H1 (cell line): ENCODE measurements around the gene ACACB. TPM values are rescaled to one million over a fixed set of nuclear protein-coding genes. Genes with fewer than 3 reads are reported as not detected.

Experiments
- CTCF ChIA-PET: fragments of 300-600 bp; sonication (Branson Sonifier 250); formaldehyde crosslinking; loops from one replicate; lab custom pipeline; 2021; ENCODE audit not compliant: partially characterized antibody; lab: Charles Lee
- POLR2A ChIA-PET: fragments of 300-600 bp; sonication (Branson Sonifier 250); formaldehyde crosslinking; loops from one replicate; lab custom pipeline; 2021; ENCODE audit warnings: inconsistent platforms; ENCODE audit not compliant: partially characterized antibody; lab: Charles Lee
- DNase-seq, 2 experiments: peaks; one replicate each; pipeline versions ENCODE4 v3.0.0 to v3.0.0-alpha.2; 2010 to 2022; ENCODE audit warnings: low spot score in 2 of 2, low read depth in 1 of 2, mixed read lengths in 1 of 2
- FAIRE-seq: peaks from 2 replicates; lab custom pipeline; 2011; peaks lifted over from hg19 to GRCh38; lab: Jason Lieb, UNC
- H2AFZ ChIP-seq: 2 replicates; pipeline ENCODE4 v1.8.1; 2012; ENCODE audit warnings: low read length, inconsistent platforms
- H2AK5ac ChIP-seq: 2 replicates; pipeline ENCODE4 v1.6.1; 2013; ENCODE audit warnings: low read depth, low read length
- H2BK120ac ChIP-seq: replicated peaks from 2 replicates; pipeline ENCODE3; 2013; ENCODE audit warnings: low read depth, low read length, inconsistent platforms
- H2BK12ac ChIP-seq: 2 replicates; pipeline ENCODE4 v1.6.1; 2013; ENCODE audit warnings: low read depth, low read length
- H2BK15ac ChIP-seq: 2 replicates; pipeline ENCODE4 v1.6.1; 2013; ENCODE audit warnings: low read length
- H2BK20ac ChIP-seq: 2 replicates; pipeline ENCODE4 v1.6.1; 2013; ENCODE audit warnings: low read length
- H2BK5ac ChIP-seq: 2 replicates; pipeline ENCODE4 v1.6.1; 2013; ENCODE audit warnings: low read depth, low read length
- H3K14ac ChIP-seq: 2 replicates; pipeline ENCODE4 v1.6.1; 2013; ENCODE audit warnings: inconsistent platforms; ENCODE audit not compliant: insufficient read length
- H3K18ac ChIP-seq: 2 replicates; pipeline ENCODE4 v1.6.1; 2013; ENCODE audit warnings: low read length; ENCODE audit errors: extremely low read depth
- H3K23ac ChIP-seq: 2 replicates; pipeline ENCODE4 v1.6.1; 2013; ENCODE audit warnings: inconsistent platforms; ENCODE audit not compliant: insufficient read length
- H3K23me2 ChIP-seq: 2 replicates; pipeline ENCODE4 v1.6.1; 2013; ENCODE audit warnings: low read depth, low read length
- H3K27ac ChIP-seq: 2 replicates; pipeline ENCODE4 v1.6.1; 2011; ENCODE audit warnings: low read depth, low read length, inconsistent platforms
- H3K27me3 ChIP-seq, 4 experiments: replicated peaks in 1 of 4; 1 replicate in 1 of 4; 2 replicates in 3 of 4; pipeline versions ENCODE4 v1.6.1 to v1.8.1; 2011 to 2013; ENCODE audit warnings: low read length in 3 of 4, mild to moderate bottlenecking in 3 of 4, inconsistent platforms in 2 of 4, mixed read lengths in 2 of 4, moderate library complexity in 1 of 4; ENCODE audit not compliant: control insufficient read depth in 3 of 4, insufficient read depth in 3 of 4; ENCODE audit errors: extremely low read depth in 1 of 4
- H3K36me3 ChIP-seq, 4 experiments: 2 replicates each; pipeline versions ENCODE4 v1.6.1 to v1.8.1; 2011 to 2013; ENCODE audit warnings: mild to moderate bottlenecking in 4 of 4, low read length in 3 of 4, moderate library complexity in 2 of 4, control low read depth in 1 of 4, inconsistent platforms in 1 of 4; ENCODE audit not compliant: insufficient read depth in 4 of 4, control insufficient read depth in 2 of 4
- H3K4ac ChIP-seq: replicated peaks from 2 replicates; pipeline ENCODE3; 2013; ENCODE audit warnings: low read length, low read depth, mixed read lengths, inconsistent platforms; ENCODE audit not compliant: insufficient read length
- H3K4me1 ChIP-seq, 4 experiments: replicated peaks in 1 of 4; 1 replicate in 1 of 4; 2 replicates in 3 of 4; pipeline versions ENCODE4 v1.6.1 to v1.8.1; 2011 to 2013; ENCODE audit warnings: low read length in 3 of 4, inconsistent platforms in 2 of 4, mixed read lengths in 1 of 4; ENCODE audit not compliant: insufficient read depth in 4 of 4, control insufficient read depth in 3 of 4
- H3K4me2 ChIP-seq, 2 experiments: 2 replicates each; pipeline versions ENCODE4 v1.6.1 to v1.8.1; 2011 to 2013; ENCODE audit warnings: low read depth in 2 of 2, low read length in 2 of 2, control low read depth in 1 of 2, inconsistent platforms in 1 of 2, mild to moderate bottlenecking in 1 of 2; ENCODE audit not compliant: insufficient read depth in 1 of 2
- H3K4me3 ChIP-seq, 4 experiments: fragments of 200-600, 300-600 bp in 1 of 4; sonication (generic), shearing (Covaris generic), sonication (Bioruptor Twin) in 1 of 4; 2 replicates each; pipeline versions ENCODE4 v1.5.1 to v1.8.1; 2011 to 2016; ENCODE audit warnings: low read length in 4 of 4, low read depth in 3 of 4, control low read depth in 2 of 4, inconsistent platforms in 2 of 4, mild to moderate bottlenecking in 2 of 4, mixed read lengths in 1 of 4, moderate library complexity in 1 of 4; ENCODE audit not compliant: insufficient read depth in 2 of 4; ENCODE audit errors: extremely low read depth in 1 of 4
- H3K56ac ChIP-seq: replicated peaks from 2 replicates; pipeline ENCODE3; 2013; ENCODE audit warnings: low read depth, mild to moderate bottlenecking, mixed read lengths, low read length, inconsistent platforms; ENCODE audit not compliant: insufficient read length
- H3K79me1 ChIP-seq: 2 replicates; pipeline ENCODE4 v1.6.1; 2013; ENCODE audit warnings: low read depth, low read length, control low read depth
- H3K79me2 ChIP-seq, 2 experiments: 2 replicates each; pipeline versions ENCODE4 v1.6.1 to v1.8.1; 2012 to 2013; ENCODE audit warnings: low read length in 2 of 2, mild to moderate bottlenecking in 2 of 2, inconsistent platforms in 1 of 2; ENCODE audit not compliant: insufficient read depth in 2 of 2, control insufficient read depth in 1 of 2
- H3K9ac ChIP-seq, 4 experiments: replicated peaks in 1 of 4; 1 replicate in 1 of 4; 2 replicates in 3 of 4; pipeline versions ENCODE4 v1.6.1 to v1.8.1; 2011 to 2013; ENCODE audit warnings: low read depth in 3 of 4, low read length in 3 of 4, control low read depth in 2 of 4, mild to moderate bottlenecking in 2 of 4, moderate library complexity in 2 of 4, inconsistent platforms in 1 of 4; ENCODE audit errors: extremely low read depth in 1 of 4
- H3K9me3 ChIP-seq, 2 experiments: 2 replicates each; pipeline versions ENCODE4 v1.6.1 to v1.8.1; 2012 to 2013; ENCODE audit warnings: mild to moderate bottlenecking in 2 of 2, moderate library complexity in 2 of 2, control low read depth in 1 of 2, inconsistent platforms in 1 of 2, low read depth in 1 of 2, low read length in 1 of 2, mixed read lengths in 1 of 2; ENCODE audit not compliant: insufficient read depth in 2 of 2
- H4K20me1 ChIP-seq, 2 experiments: replicated peaks in 1 of 2; 2 replicates each; pipeline versions ENCODE3 to v1.8.1; 2011 to 2013; ENCODE audit warnings: inconsistent platforms in 2 of 2, low read length in 2 of 2, mild to moderate bottlenecking in 1 of 2; ENCODE audit not compliant: insufficient read depth in 2 of 2, control insufficient read depth in 1 of 2
- H4K5ac ChIP-seq: 2 replicates; pipeline ENCODE4 v1.6.1; 2013; ENCODE audit warnings: low read length, low read depth, mixed read lengths, inconsistent platforms; ENCODE audit not compliant: insufficient read length
- H4K8ac ChIP-seq: 2 replicates; pipeline ENCODE4 v1.8.0; 2013; ENCODE audit warnings: mild to moderate bottlenecking, moderate library complexity, low read length, inconsistent platforms; ENCODE audit not compliant: insufficient read depth; ENCODE audit errors: extremely low read depth
- H4K91ac ChIP-seq: replicated peaks from 2 replicates; pipeline ENCODE3; 2013; ENCODE audit warnings: low read length, mixed read lengths, inconsistent platforms; ENCODE audit not compliant: insufficient read length
- BCL11A ChIP-seq, 2 experiments: IDR thresholded peaks; one replicate each; pipeline ENCODE4 v1.6.1; 2011; ENCODE audit warnings: low read depth in 2 of 2, low read length in 2 of 2, mild to moderate bottlenecking in 2 of 2
- BRCA1 ChIP-seq: IDR thresholded peaks from 2 replicates; pipeline ENCODE4 v1.6.1; 2012; ENCODE audit warnings: low read depth, low read length, improper control_type of control experiment
- EP300 ChIP-seq, 2 experiments: IDR thresholded peaks; 1 replicate in 1 of 2; 2 replicates in 1 of 2; pipeline ENCODE4 v1.6.1; 2011 to 2012; ENCODE audit warnings: low read depth in 2 of 2, low read length in 2 of 2, mild to moderate bottlenecking in 2 of 2, borderline replicate concordance in 1 of 2, inconsistent platforms in 1 of 2, moderate library complexity in 1 of 2
- MAFK ChIP-seq: IDR thresholded peaks from 2 replicates; pipeline ENCODE4 v1.6.1; 2012; ENCODE audit warnings: low read depth, mild to moderate bottlenecking, improper control_type of control experiment, low read length
- MAX ChIP-seq: IDR thresholded peaks from 2 replicates; pipeline ENCODE4 v1.6.1; 2012; ENCODE audit warnings: inconsistent platforms
- RBBP5 ChIP-seq: IDR thresholded peaks from 2 replicates; pipeline ENCODE4 v1.7.1; 2012; ENCODE audit warnings: low read depth, mild to moderate bottlenecking, inconsistent platforms, low read length, moderate library complexity, borderline replicate concordance
- RXRA ChIP-seq: IDR thresholded peaks from 2 replicates; pipeline ENCODE4 v1.6.1; 2011; ENCODE audit warnings: low read depth, mild to moderate bottlenecking, low read length, moderate library complexity; ENCODE audit not compliant: insufficient read depth
- SIRT6 ChIP-seq: IDR thresholded peaks from one replicate; pipeline ENCODE4 v1.7.1; 2012; ENCODE audit warnings: low read length, inconsistent platforms
- TEAD4 ChIP-seq: IDR thresholded peaks from 2 replicates; pipeline ENCODE4 v1.6.1; 2012; ENCODE audit warnings: low read depth, low read length, inconsistent platforms, mixed read lengths
- WGBS, 2 experiments: shearing (Covaris generic) in 1 of 2; methylation state at CpG; one replicate each; pipeline versions ENCODE4 v1.1.6 to v1.1.7; 2013 to 2015; ENCODE audit warnings: low lambda C conversion rate in 2 of 2, mixed read lengths in 2 of 2, inconsistent platforms in 1 of 2, low coverage in 1 of 2, missing lambda C conversion rate in 1 of 2; ENCODE audit not compliant: insufficient replicate concordance in 2 of 2, insufficient coverage in 1 of 2, insufficient read length in 1 of 2; ENCODE audit errors: extremely low coverage in 1 of 2, missing lambda C conversion rate in 1 of 2; 5-methylcytosine and 5-hydroxymethylcytosine counted together
- polyA plus RNA-seq, 7 experiments: library from polyadenylated mRNA; depleted of rRNA in 3 of 7; stranded (reverse) in 5 of 7; unstranded in 2 of 7; fragments of >200 nt in 5 of 7; fragments of 200-250 nt in 2 of 7; gene quantifications; 1 replicate in 5 of 7; 2 replicates in 1 of 7; 4 replicates in 1 of 7; pipeline versions ENCODE4 v1.2.1 to v1.2.3, GENCODE V29; 2011 to 2013; ENCODE audit warnings: missing spikeins in 2 of 7, mixed read lengths in 2 of 7
- total RNA-seq: library from RNA; stranded (reverse); fragmentation: NEBNext Ultra II Directional; extraction: Animal tissue kit (Norgen Biotek cat#: 25700); gene quantifications from 2 replicates; pipeline ENCODE4 v1.2.1, GENCODE V29; 2021

The ACACB gene
- total and polyA plus RNA-seq, 2 of the 8 experiments (the other 6 are each of a cell fraction or from before 2014, with no cell fraction given), result 5.8 to 15.3 TPM

GRCh38 chr12:109232731-109233130 is 116.3 kb downstream of the ACACB start:
- H3K9ac ChIP-seq, result no peak overlapping the region
- H3K4me2 ChIP-seq, result no peak overlapping the region
- peaks cover 0 to 3% (median 0%) of the 10 kb centered on the region in 4 experiments; a peak in 1 of 8 replicates for H3K36me3 ChIP-seq
- no peak overlapping the region for H3K56ac ChIP-seq
- no peak overlapping the region for H2BK20ac ChIP-seq
- no peaks in the 10 kb centered on the region for H3K79me1 ChIP-seq
- no peaks in the 10 kb centered on the region for H3K23me2 ChIP-seq
- FAIRE-seq, result no peak
- H3K23ac ChIP-seq, result no peak overlapping the region
- TF ChIP-seq RXRA (no peak), EP300 (IDR thresholded peaks at IDR 0.05; ENCODE audit: borderline replicate concordance in 1 of 2, low read depth in 2 of 2, low read length in 2 of 2) (no peak), MAX (no peak), SIRT6 (no peak), MAFK (no peak), RBBP5 (no peak), TEAD4 (no peak), BCL11A (IDR thresholded peaks at IDR 0.05; ENCODE audit: low read depth in 2 of 2, low read length in 2 of 2) (no peak), BRCA1 (no peak)
- no peaks in the 10 kb centered on the region for H3K9me3 ChIP-seq
- no peak overlapping the region for H3K4ac ChIP-seq
- H3K14ac ChIP-seq, result no peak overlapping the region
- no peak overlapping the region for H4K91ac ChIP-seq
- H2BK15ac ChIP-seq, result no peak overlapping the region
- no peak overlapping the region for H3K18ac ChIP-seq
- H3K27ac ChIP-seq, result no peak overlapping the region
- H4K5ac ChIP-seq, result no peak overlapping the region
- no peak overlapping the region; the same call in 1 of the 2 replicates for H4K8ac ChIP-seq
- H3K79me2 ChIP-seq, result no peaks in the 10 kb centered on the region
- H2BK120ac ChIP-seq, result no peak overlapping the region
- H2AFZ ChIP-seq, result no peak overlapping the region
- no peaks in the 10 kb centered on the region for H3K27me3 ChIP-seq
- H3K4me1 ChIP-seq, result no peaks in the 10 kb centered on the region
- no peak for DNase-seq
- H2BK5ac ChIP-seq, result no peak overlapping the region
- ChIA-PET POLR2A (no interaction called here), CTCF (interaction anchor here (0.7 to 1.3 kb wide), 4 partner anchors 30 to 700 kb away, joined by 3 to 5 read pairs (median 3); no protein-coding TSS in a partner anchor)
- H4K20me1 ChIP-seq, result no peaks in the 10 kb centered on the region
- no peak overlapping the region for H2AK5ac ChIP-seq
- H3K4me3 ChIP-seq, result no peak overlapping the region
- WGBS, 2 experiments, result 92% methylated on average over 7 of the region's 7 CpGs; no CpG with 5 or more reads in 1 of the 2 experiments
- no peak overlapping the region for H2BK12ac ChIP-seq
